HEK293 (cell line): ENCODE results near the gene CR1.
"Not testable (repeated sequence)": the region's sequence is repeated elsewhere in the genome, so short reads cannot be mapped to it uniquely, and the experiment has no call there.

Source experiments
- CTCF ChIA-PET: fragments of 350-600 bp; formaldehyde crosslinking; extraction: SDS; loops from one replicate; lab custom pipeline; 2021; ENCODE audit warnings: antibody characterized with exemption; lab: Yijun Ruan, JAX
- POLR2A ChIA-PET: fragments of 300-600 bp; formaldehyde crosslinking; extraction: SDS; loops from one replicate; lab custom pipeline; 2020; ENCODE audit warnings: antibody characterized with exemption, inconsistent platforms; lab: Yijun Ruan, JAX
- H3K27ac ChIP-seq: fragments of 200-500 bp; sonication (Bioruptor generic); 2 replicates; pipeline ENCODE4 v1.5.1; 2014; ENCODE audit warnings: low read depth, low read length, control low read depth, inconsistent platforms; ENCODE audit errors: extremely low read depth
- H3K36me3 ChIP-seq, 2 experiments: fragments of 200-500 bp in 1 of 2; sonication (Bioruptor generic) in 1 of 2; 1 replicate in 1 of 2; 2 replicates in 1 of 2; pipeline ENCODE4 v1.5.1; 2014 to 2017; ENCODE audit warnings: inconsistent platforms in 2 of 2, low read length in 2 of 2; ENCODE audit not compliant: control insufficient read depth in 2 of 2, insufficient read depth in 1 of 2
- H3K4me1 ChIP-seq: fragments of 200-500 bp; sonication (Bioruptor generic); 2 replicates; pipeline ENCODE4 v1.5.1; 2014; ENCODE audit warnings: mild to moderate bottlenecking, low read length, inconsistent platforms; ENCODE audit not compliant: control insufficient read depth, insufficient read depth
- H3K4me3 ChIP-seq: 2 replicates; pipeline ENCODE4 v1.5.1; 2011; ENCODE audit warnings: low read depth, mild to moderate bottlenecking, control low read depth, low read length, moderate library complexity
- H3K9me3 ChIP-seq: fragments of 200-500 bp; sonication (Bioruptor generic); 2 replicates; pipeline ENCODE4 v1.5.1; 2014; ENCODE audit warnings: low read depth, low read length, inconsistent platforms; ENCODE audit not compliant: control insufficient read depth, insufficient read depth
- KLF16 ChIP-seq: fragments of 450-650 bp; formaldehyde crosslinking; IDR thresholded peaks from 2 replicates; pipeline ENCODE4 v1.5.1; 2017; ENCODE audit warnings: missing biosample characterization, missing genetic modification characterization
- KLF17 ChIP-seq: fragments of 450-650 bp; formaldehyde crosslinking; IDR thresholded peaks from 2 replicates; pipeline ENCODE4 v1.5.1; 2016; ENCODE audit warnings: missing biosample characterization, missing genetic modification characterization
- ZFP3 ChIP-seq: fragments of 450-650 bp; formaldehyde crosslinking; IDR thresholded peaks from 2 replicates; pipeline ENCODE4 v1.5.1; 2016; ENCODE audit warnings: low read depth, missing biosample characterization, missing genetic modification characterization
- ZNF239 ChIP-seq: fragments of 450-650 bp; formaldehyde crosslinking; IDR thresholded peaks from 2 replicates; pipeline ENCODE4 v1.5.1; 2016; ENCODE audit warnings: missing biosample characterization, missing genetic modification characterization
- ZNF518A ChIP-seq: fragments of 450-650 bp; formaldehyde crosslinking; conservative IDR thresholded peaks from 2 replicates; pipeline ENCODE4 v1.5.1; 2016; ENCODE audit warnings: low read depth, missing biosample characterization, missing genetic modification characterization
- ZNF529 ChIP-seq: fragments of 450-650 bp; formaldehyde crosslinking; IDR thresholded peaks from 2 replicates; pipeline ENCODE4 v1.5.1; 2017; ENCODE audit warnings: missing genetic modification characterization, missing biosample characterization; ENCODE audit not compliant: insufficient replicate concordance
- ZNF561 ChIP-seq: fragments of 450-650 bp; IDR thresholded peaks from 2 replicates; pipeline ENCODE4 v1.5.1; 2018; ENCODE audit warnings: missing biosample characterization, missing genetic modification characterization, borderline replicate concordance
- ZNF645 ChIP-seq: fragments of 450-650 bp; formaldehyde crosslinking; IDR thresholded peaks from 2 replicates; pipeline ENCODE4; 2016; ENCODE audit warnings: missing biosample characterization, missing genetic modification characterization
- ZSCAN16 ChIP-seq: fragments of 450-650 bp; formaldehyde crosslinking; IDR thresholded peaks from 2 replicates; pipeline ENCODE4 v1.5.1; 2016; ENCODE audit warnings: missing biosample characterization, missing genetic modification characterization
- ZSCAN4 ChIP-seq: fragments of 450-650 bp; formaldehyde crosslinking; IDR thresholded peaks from 2 replicates; pipeline ENCODE4 v1.5.1; 2017; ENCODE audit warnings: missing biosample characterization, missing genetic modification characterization
- ZXDB ChIP-seq: fragments of 450-650 bp; formaldehyde crosslinking; IDR thresholded peaks from 2 replicates; pipeline ENCODE4 v1.5.1; 2016; ENCODE audit warnings: missing biosample characterization, missing genetic modification characterization

Gene CR1

GRCh38 chr1:207519505-207520399, 23.8 kb downstream of the CR1 start:
- Histone ChIP-seq H3K36me3 (no peaks in the 10 kb centered on the region), H3K27ac (no peak overlapping the region), H3K4me3 (no peak overlapping the region), H3K4me1 (no peaks in the 10 kb centered on the region), H3K9me3 (no peaks in the 10 kb centered on the region)
- ChIA-PET CTCF (interaction anchor here (0.6 to 1.6 kb wide), 2 partner anchors 20 to 115 kb away, joined by 3 to 5 read pairs; no protein-coding TSS in a partner anchor), POLR2A (no interaction called here)
- no peak for TF ChIP-seq KLF17 (tag by site-specific recombination)
- no peak for TF ChIP-seq ZNF645
- no peak for TF ChIP-seq ZSCAN4
- TF ChIP-seq ZNF529 (tag by site-specific recombination): no peak
- TF ChIP-seq ZFP3 (tag by site-specific recombination): no peak
- TF ChIP-seq ZNF239 (tag by site-specific recombination): no peak
- TF ChIP-seq ZSCAN16: no peak
- TF ChIP-seq ZXDB (tag by site-specific recombination): no peak
- no peak for TF ChIP-seq ZNF518A (tag by site-specific recombination)
- TF ChIP-seq ZNF561 (tag by site-specific recombination): no peak
- TF ChIP-seq KLF16 (tag by site-specific recombination): no peak

- H3K9me3 ChIP-seq, H3K36me3 ChIP-seq, H3K4me1 ChIP-seq, POLR2A ChIA-PET, H3K4me3 ChIP-seq, H3K27ac ChIP-seq: not testable (repeated sequence)
- CTCF ChIA-PET: interaction anchor here (1.0 to 1.6 kb wide), 2 partner anchors 21 to 178 kb away, joined by 3 to 4 read pairs; no protein-coding TSS in a partner anchor
Measured at GRCh38 chr1:207520400-207521345, 24.7 kb downstream of the CR1 start.

- H3K9me3 ChIP-seq, H3K4me3 ChIP-seq, CTCF ChIA-PET, H3K36me3 ChIP-seq, H3K4me1 ChIP-seq, H3K27ac ChIP-seq, POLR2A ChIA-PET: not testable (repeated sequence)
Measured at GRCh38 chr1:207525239-207525638, 29.3 kb downstream of the CR1 start.

GRCh38 chr1:207528401-207528800, 32.4 kb downstream of the CR1 start:
- H3K4me1 ChIP-seq, POLR2A ChIA-PET, H3K4me3 ChIP-seq, CTCF ChIA-PET, H3K27ac ChIP-seq, H3K9me3 ChIP-seq, H3K36me3 ChIP-seq: not testable (repeated sequence)

- not testable (repeated sequence) for H3K36me3 ChIP-seq
Measured at GRCh38 chr1:207536263-207536662, 40.3 kb downstream of the CR1 start.

More at GRCh38 chr1:207536263-207536662, 40.3 kb downstream of the CR1 start:
- POLR2A ChIA-PET, H3K9me3 ChIP-seq, H3K4me3 ChIP-seq, H3K4me1 ChIP-seq, CTCF ChIA-PET, H3K27ac ChIP-seq: not testable (repeated sequence)
